Measurements from ENCODE around the gene SEC61G.

Gene SEC61G

DNA sequence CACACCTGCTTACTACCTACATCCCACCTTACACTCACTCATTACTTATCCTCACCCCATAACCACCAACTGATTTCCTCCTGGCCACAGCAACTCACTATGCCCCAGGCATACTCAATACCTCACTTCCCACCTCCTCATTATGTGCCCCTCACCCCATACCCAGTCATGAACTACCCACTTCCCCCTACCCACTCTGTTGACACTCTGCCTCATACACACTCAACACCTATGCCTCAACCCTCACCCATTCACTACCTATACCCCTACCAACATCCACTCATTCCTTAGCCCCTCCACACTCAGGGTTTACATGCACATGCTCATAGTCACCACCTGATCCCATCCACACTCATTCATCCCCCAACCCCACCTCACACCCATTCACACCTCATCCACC is 39.6 kb downstream of the SEC61G start:
- Histone ChIP-seq H3K27ac (ENCODE audit: low read depth, low read length) (no peak overlapping the region), H3K27me3 (ENCODE audit: insufficient read depth, low read length) (no peaks in the 10 kb centered on the region), H3K14ac (ENCODE audit: low read length) (no peak overlapping the region), H2AFZ (ENCODE audit: insufficient read depth, low read length, poor library complexity) (no peak overlapping the region), H4K8ac (ENCODE audit: low read depth, low read length) (no peak overlapping the region), H3K36me3 (ENCODE audit: control insufficient read depth in 1 of 2, insufficient read depth in 2 of 2, low read length in 2 of 2) (no peaks in the 10 kb centered on the region), H3K4me1 (ENCODE audit: control insufficient read depth in 1 of 2, insufficient read depth in 2 of 2, low read length in 2 of 2) (no peaks in the 10 kb centered on the region), H3K4ac (ENCODE audit: low read depth, low read length) (no peak overlapping the region), H3K18ac (ENCODE audit: low read length) (no peak overlapping the region), H3K4me3 (ENCODE audit: low read depth, low read length) (no peak overlapping the region), H2BK12ac (ENCODE audit: low read length) (no peak overlapping the region), H2BK5ac (ENCODE audit: low read depth, low read length, poor library complexity) (no peak overlapping the region), H4K12ac (ENCODE audit: low read depth, low read length) (no peak overlapping the region), H3K4me2 (ENCODE audit: low read length) (no peak overlapping the region), H3K79me2 (ENCODE audit: control insufficient read depth, insufficient read depth, low read length, poor library complexity) (no peaks in the 10 kb centered on the region), H4K91ac (ENCODE audit: low read depth, low read length) (no peak overlapping the region), H3K23ac (ENCODE audit: low read length) (no peak overlapping the region), H2AK5ac (ENCODE audit: low read length) (no peak overlapping the region), H2BK120ac (ENCODE audit: insufficient read depth, low read length, poor library complexity) (no peak overlapping the region), H3K9ac (ENCODE audit: low read length) (no peak overlapping the region), H3K9me3 (ENCODE audit: insufficient read depth, low read depth, low read length) (peaks cover 4% of the 10 kb centered on the region), H3K79me1 (ENCODE audit: low read length) (no peaks in the 10 kb centered on the region)
- no peak for DNase-seq

DNA sequence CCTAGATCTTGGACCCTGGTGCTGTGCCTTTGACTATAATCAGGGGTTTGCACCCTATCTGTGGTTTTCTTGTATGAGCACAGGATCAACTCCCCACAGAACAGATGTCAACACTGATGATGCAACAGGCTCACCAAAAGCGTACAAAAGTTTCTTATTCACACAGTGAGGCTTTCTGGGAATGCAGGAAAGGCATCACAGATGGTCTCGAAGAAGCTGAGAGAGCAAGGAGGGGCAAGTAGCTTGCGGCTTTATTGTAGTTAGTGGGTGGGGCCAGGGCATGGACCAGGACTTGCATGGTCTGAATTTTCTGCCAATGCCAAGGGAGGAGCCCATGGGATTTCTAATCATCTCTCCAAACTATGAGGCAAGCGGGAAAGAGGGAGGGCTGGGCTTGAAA is 46.2 kb downstream of the SEC61G start:
- no peak overlapping the region for H2AK5ac ChIP-seq (ENCODE audit: low read length)
- no peak overlapping the region for H3K9ac ChIP-seq (ENCODE audit: low read length)
- no peak overlapping the region for H3K18ac ChIP-seq (ENCODE audit: low read length)
- H3K23ac ChIP-seq (ENCODE audit: low read length) = no peak overlapping the region
- no peak overlapping the region for H4K8ac ChIP-seq (ENCODE audit: low read depth, low read length)
- H3K27me3 ChIP-seq (ENCODE audit: insufficient read depth, low read length) = no peaks in the 10 kb centered on the region
- H2BK12ac ChIP-seq (ENCODE audit: low read length) = no peak overlapping the region
- H3K4me2 ChIP-seq (ENCODE audit: low read length) = no peak overlapping the region
- no peak overlapping the region for H3K14ac ChIP-seq (ENCODE audit: low read length)
- no peak overlapping the region for H2BK5ac ChIP-seq (ENCODE audit: low read depth, low read length, poor library complexity)
- H3K36me3 ChIP-seq (ENCODE audit: control insufficient read depth in 1 of 2, insufficient read depth in 2 of 2, low read length in 2 of 2) = no peaks in the 10 kb centered on the region
- no CpG with 5 or more reads among the region's 4 CpGs for WGBS (ENCODE audit: extremely low coverage, insufficient coverage, insufficient read length)
- no peak overlapping the region for H4K12ac ChIP-seq (ENCODE audit: low read depth, low read length)
- no peak overlapping the region for H3K4ac ChIP-seq (ENCODE audit: low read depth, low read length)
- no peak overlapping the region for H2AFZ ChIP-seq (ENCODE audit: insufficient read depth, low read length, poor library complexity)
- H3K9me3 ChIP-seq (ENCODE audit: insufficient read depth, low read depth, low read length) = no peaks in the 10 kb centered on the region
- H3K79me1 ChIP-seq (ENCODE audit: low read length) = no peaks in the 10 kb centered on the region
- no peak overlapping the region for H2BK120ac ChIP-seq (ENCODE audit: insufficient read depth, low read length, poor library complexity)
- no peaks in the 10 kb centered on the region for H3K79me2 ChIP-seq (ENCODE audit: control insufficient read depth, insufficient read depth, low read length, poor library complexity)
- no peaks in the 10 kb centered on the region for H3K4me1 ChIP-seq (ENCODE audit: control insufficient read depth in 1 of 2, insufficient read depth in 2 of 2, low read length in 2 of 2)
- no peak for DNase-seq
- H3K27ac ChIP-seq (ENCODE audit: low read depth, low read length) = no peak overlapping the region
- H3K4me3 ChIP-seq (ENCODE audit: low read depth, low read length) = no peak overlapping the region
- no peak overlapping the region for H4K91ac ChIP-seq (ENCODE audit: low read depth, low read length)

DNA sequence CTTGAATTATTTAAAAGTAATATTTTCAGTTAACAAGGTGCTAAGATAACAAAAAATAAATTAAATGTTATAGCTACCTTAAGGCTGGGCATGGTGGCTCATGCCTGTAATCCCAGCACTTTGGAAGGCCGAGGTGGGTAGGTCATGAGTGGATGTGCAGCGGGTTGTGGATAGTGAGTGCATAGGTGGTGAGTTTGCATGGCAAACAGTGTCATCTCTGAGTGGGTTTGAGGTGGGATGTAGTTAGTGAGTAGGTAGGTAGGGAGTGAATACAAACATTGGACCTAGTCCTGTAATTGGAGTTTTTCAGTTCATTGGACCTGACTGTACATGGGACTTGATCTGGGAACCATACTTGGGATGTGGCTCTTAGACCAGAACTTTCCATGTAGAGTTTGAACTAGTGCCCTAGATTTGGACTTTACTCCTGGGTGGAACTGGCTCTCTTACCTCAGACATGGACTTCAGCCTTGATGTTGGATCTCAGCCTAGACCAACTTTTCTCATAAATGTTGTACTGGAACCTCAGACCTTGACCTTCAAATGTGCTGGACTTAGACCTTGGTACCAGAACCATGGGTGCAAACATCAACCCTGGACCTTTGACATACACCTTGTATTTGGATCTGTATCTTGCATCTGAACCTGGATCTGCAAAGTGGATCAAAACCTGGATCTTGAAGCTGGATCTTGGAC is 47.0 kb downstream of the SEC61G start:
- Histone ChIP-seq H3K4me1 (ENCODE audit: control insufficient read depth in 1 of 2, insufficient read depth in 2 of 2, low read length in 2 of 2) (no peaks in the 10 kb centered on the region), H3K9ac (ENCODE audit: low read length) (no peak overlapping the region), H3K4me2 (ENCODE audit: low read length) (no peak overlapping the region), H3K27me3 (ENCODE audit: insufficient read depth, low read length) (no peaks in the 10 kb centered on the region), H3K4ac (ENCODE audit: low read depth, low read length) (no peak overlapping the region), H3K36me3 (ENCODE audit: control insufficient read depth in 1 of 2, insufficient read depth in 2 of 2, low read length in 2 of 2) (no peaks in the 10 kb centered on the region), H2AFZ (ENCODE audit: insufficient read depth, low read length, poor library complexity) (no peak overlapping the region), H2BK5ac (ENCODE audit: low read depth, low read length, poor library complexity) (no peak overlapping the region), H3K9me3 (ENCODE audit: insufficient read depth, low read depth, low read length) (no peaks in the 10 kb centered on the region), H3K79me1 (ENCODE audit: low read length) (no peaks in the 10 kb centered on the region), H3K18ac (ENCODE audit: low read length) (no peak overlapping the region), H2AK5ac (ENCODE audit: low read length) (no peak overlapping the region), H3K23ac (ENCODE audit: low read length) (no peak overlapping the region), H4K12ac (ENCODE audit: low read depth, low read length) (no peak overlapping the region), H4K91ac (ENCODE audit: low read depth, low read length) (no peak overlapping the region), H3K27ac (ENCODE audit: low read depth, low read length) (no peak overlapping the region), H2BK120ac (ENCODE audit: insufficient read depth, low read length, poor library complexity) (no peak overlapping the region), H3K4me3 (ENCODE audit: low read depth, low read length) (no peak overlapping the region), H2BK12ac (ENCODE audit: low read length) (no peak overlapping the region), H3K79me2 (ENCODE audit: control insufficient read depth, insufficient read depth, low read length, poor library complexity) (no peaks in the 10 kb centered on the region), H3K14ac (ENCODE audit: low read length) (no peak overlapping the region), H4K8ac (ENCODE audit: low read depth, low read length) (no peak overlapping the region)
- WGBS (ENCODE audit: extremely low coverage, insufficient coverage, insufficient read length) = no CpG with 5 or more reads among the region's 2 CpGs
- DNase-seq = no peak

DNA sequence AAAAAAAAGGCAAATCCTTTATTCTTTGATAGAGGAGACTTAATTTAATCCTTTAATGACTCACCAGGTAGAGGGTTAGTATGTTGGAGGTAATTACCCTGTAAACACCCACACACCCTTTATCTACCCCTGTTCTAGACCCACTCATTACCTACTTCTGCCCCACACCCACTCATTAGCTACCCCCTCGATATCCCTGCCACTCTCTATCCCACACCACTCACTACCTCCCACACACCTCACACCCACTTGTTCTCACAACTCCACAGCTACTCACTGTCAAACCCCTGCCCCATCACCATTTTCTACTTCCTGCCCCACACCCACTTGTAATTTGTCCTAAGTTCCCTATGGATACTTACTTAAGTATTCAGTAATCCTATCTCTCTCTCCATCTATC is 49.7 kb downstream of the SEC61G start:
- no peaks in the 10 kb centered on the region for H3K36me3 ChIP-seq (ENCODE audit: control insufficient read depth in 1 of 2, insufficient read depth in 2 of 2, low read length in 2 of 2)
- no peak overlapping the region for H2BK5ac ChIP-seq (ENCODE audit: low read depth, low read length, poor library complexity)
- WGBS (ENCODE audit: extremely low coverage, insufficient coverage, insufficient read length) = no CpG with 5 or more reads among the region's 1 CpG
- H3K79me1 ChIP-seq (ENCODE audit: low read length) = no peaks in the 10 kb centered on the region
- H3K9ac ChIP-seq (ENCODE audit: low read length) = no peak overlapping the region
- H3K4me1 ChIP-seq (ENCODE audit: control insufficient read depth in 1 of 2, insufficient read depth in 2 of 2, low read length in 2 of 2) = no peaks in the 10 kb centered on the region
- no peak overlapping the region for H4K8ac ChIP-seq (ENCODE audit: low read depth, low read length)
- no peaks in the 10 kb centered on the region for H3K9me3 ChIP-seq (ENCODE audit: insufficient read depth, low read depth, low read length)
- no peak overlapping the region for H3K4ac ChIP-seq (ENCODE audit: low read depth, low read length)
- H2AFZ ChIP-seq (ENCODE audit: insufficient read depth, low read length, poor library complexity) = no peak overlapping the region
- DNase-seq = no peak
- no peak overlapping the region for H4K91ac ChIP-seq (ENCODE audit: low read depth, low read length)
- no peak overlapping the region for H3K14ac ChIP-seq (ENCODE audit: low read length)
- H3K23ac ChIP-seq (ENCODE audit: low read length) = no peak overlapping the region
- H3K79me2 ChIP-seq (ENCODE audit: control insufficient read depth, insufficient read depth, low read length, poor library complexity) = no peaks in the 10 kb centered on the region
- H4K12ac ChIP-seq (ENCODE audit: low read depth, low read length) = no peak overlapping the region
- H3K4me2 ChIP-seq (ENCODE audit: low read length) = no peak overlapping the region
- H3K27me3 ChIP-seq (ENCODE audit: insufficient read depth, low read length) = no peaks in the 10 kb centered on the region
- no peak overlapping the region for H2AK5ac ChIP-seq (ENCODE audit: low read length)
- no peak overlapping the region for H2BK12ac ChIP-seq (ENCODE audit: low read length)
- no peak overlapping the region for H3K18ac ChIP-seq (ENCODE audit: low read length)
- H2BK120ac ChIP-seq (ENCODE audit: insufficient read depth, low read length, poor library complexity) = no peak overlapping the region
- no peak overlapping the region for H3K27ac ChIP-seq (ENCODE audit: low read depth, low read length)
- no peak overlapping the region for H3K4me3 ChIP-seq (ENCODE audit: low read depth, low read length)

Data from trophoblast cell (in vitro differentiated cells and primary cell).